Type B pancreatic cell (in vitro differentiated cells): ENCODE data around the gene TCL1A. TPM values are rescaled to one million over a fixed set of nuclear protein-coding genes. Genes with fewer than 3 reads are reported as not detected.
A peak's percentile ranks its signal among the peaks of the same experiment; 100 is the strongest.

Source experiments
- DNase-seq: peaks from one replicate; pipeline ENCODE4 v3.0.0; 2021; ENCODE audit warnings: mixed read lengths; ENCODE audit not compliant: unreplicated experiment; ENCODE audit errors: extremely low spot score
- H3K27ac Mint-ChIP-seq: 2 replicates; pipeline ENCODE4 v1.8.0; 2021; ENCODE audit warnings: mild to moderate bottlenecking, mixed read lengths
- H3K27me3 Mint-ChIP-seq: 2 replicates; pipeline ENCODE4 v1.8.0; 2021; ENCODE audit warnings: mixed read lengths
- H3K36me3 Mint-ChIP-seq: 2 replicates; pipeline ENCODE4 v1.8.0; 2021; ENCODE audit warnings: mixed read lengths
- H3K4me1 Mint-ChIP-seq: one replicate; pipeline ENCODE4 v1.8.0; 2021; ENCODE audit warnings: mixed read lengths; ENCODE audit not compliant: unreplicated experiment
- H3K4me3 Mint-ChIP-seq: 2 replicates; pipeline ENCODE4 v1.8.0; 2021; ENCODE audit warnings: mild to moderate bottlenecking, mixed read lengths
- H3K9me3 Mint-ChIP-seq: 2 replicates; pipeline ENCODE4 v1.8.0; 2021; ENCODE audit warnings: mixed read lengths
- total RNA-seq: library from RNA; stranded (reverse); gene quantifications from 2 replicates; pipeline ENCODE4 v1.2.1, GENCODE V29; 2021; ENCODE audit warnings: low replicate concordance
- TF ChIP-seq, protein P1 (sequence below): fragments of 200-600 bp; sonication (generic); conservative IDR thresholded peaks from 2 replicates; pipeline ENCODE4 v1.5.0; 2021; ENCODE audit warnings: antibody characterized with exemption, mild to moderate bottlenecking

Gene TCL1A
- total RNA-seq, 1 donor from 2014 or later = not detected

DNA sequence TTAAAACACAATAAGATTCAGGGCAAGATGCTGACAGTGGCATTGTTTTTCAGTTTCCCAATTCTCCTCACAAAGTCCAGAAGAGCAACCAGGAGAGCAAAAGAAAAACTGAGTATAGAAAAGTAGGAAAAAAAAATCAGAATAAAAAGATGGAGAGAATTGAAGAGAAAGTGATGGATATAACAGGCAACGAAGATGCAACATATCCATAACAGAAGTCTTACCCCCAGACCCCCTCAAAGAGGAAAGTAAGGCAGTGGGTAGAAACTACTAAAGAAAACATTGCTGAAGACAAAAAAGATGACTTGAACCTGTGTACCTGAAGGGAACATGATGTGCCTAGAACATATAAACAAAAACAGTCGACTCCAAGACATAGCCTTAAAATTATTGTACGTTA lies 10.6 kb downstream of the TCL1A start:
- no peaks in the 10 kb centered on the region for H3K36me3 Mint-ChIP-seq
- no peak overlapping the region for H3K4me3 Mint-ChIP-seq
- peaks cover 12% of the 10 kb centered on the region for H3K4me1 Mint-ChIP-seq
- peaks cover 33% of the 10 kb centered on the region for H3K27me3 Mint-ChIP-seq
- TF ChIP-seq, protein P1, sequence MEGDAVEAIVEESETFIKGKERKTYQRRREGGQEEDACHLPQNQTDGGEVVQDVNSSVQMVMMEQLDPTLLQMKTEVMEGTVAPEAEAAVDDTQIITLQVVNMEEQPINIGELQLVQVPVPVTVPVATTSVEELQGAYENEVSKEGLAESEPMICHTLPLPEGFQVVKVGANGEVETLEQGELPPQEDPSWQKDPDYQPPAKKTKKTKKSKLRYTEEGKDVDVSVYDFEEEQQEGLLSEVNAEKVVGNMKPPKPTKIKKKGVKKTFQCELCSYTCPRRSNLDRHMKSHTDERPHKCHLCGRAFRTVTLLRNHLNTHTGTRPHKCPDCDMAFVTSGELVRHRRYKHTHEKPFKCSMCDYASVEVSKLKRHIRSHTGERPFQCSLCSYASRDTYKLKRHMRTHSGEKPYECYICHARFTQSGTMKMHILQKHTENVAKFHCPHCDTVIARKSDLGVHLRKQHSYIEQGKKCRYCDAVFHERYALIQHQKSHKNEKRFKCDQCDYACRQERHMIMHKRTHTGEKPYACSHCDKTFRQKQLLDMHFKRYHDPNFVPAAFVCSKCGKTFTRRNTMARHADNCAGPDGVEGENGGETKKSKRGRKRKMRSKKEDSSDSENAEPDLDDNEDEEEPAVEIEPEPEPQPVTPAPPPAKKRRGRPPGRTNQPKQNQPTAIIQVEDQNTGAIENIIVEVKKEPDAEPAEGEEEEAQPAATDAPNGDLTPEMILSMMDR = no peak
- H3K9me3 Mint-ChIP-seq = no peaks in the 10 kb centered on the region
- no peak overlapping the region for H3K27ac Mint-ChIP-seq
- no peak for DNase-seq

DNA sequence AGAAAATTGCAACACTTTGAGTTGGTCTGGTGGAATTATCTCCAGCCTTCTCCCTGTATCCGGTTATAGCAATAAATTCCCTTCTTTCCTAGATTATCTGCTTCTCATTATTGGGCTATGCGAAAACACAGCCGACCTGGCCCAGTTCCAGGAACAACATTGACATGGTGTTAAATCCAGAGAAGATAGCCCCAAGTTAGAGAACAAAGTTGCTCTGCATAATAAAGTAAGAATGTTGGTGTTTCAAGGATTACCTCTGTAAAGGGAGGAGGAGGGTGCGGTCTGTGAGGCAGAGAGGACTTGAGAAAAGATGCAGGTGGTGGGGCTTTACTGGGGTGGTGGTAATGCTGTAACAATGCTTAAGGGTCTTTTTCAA lies 12.1 kb downstream of the TCL1A start:
- Mint-ChIP-seq H3K27ac (no peak overlapping the region), H3K27me3 (peaks cover 43% of the 10 kb centered on the region), H3K4me1 (peaks cover 12% of the 10 kb centered on the region), H3K9me3 (no peaks in the 10 kb centered on the region), H3K4me3 (no peak overlapping the region), H3K36me3 (no peaks in the 10 kb centered on the region)
- DNase-seq = no peak
- TF ChIP-seq, protein P1 = no peak

DNA sequence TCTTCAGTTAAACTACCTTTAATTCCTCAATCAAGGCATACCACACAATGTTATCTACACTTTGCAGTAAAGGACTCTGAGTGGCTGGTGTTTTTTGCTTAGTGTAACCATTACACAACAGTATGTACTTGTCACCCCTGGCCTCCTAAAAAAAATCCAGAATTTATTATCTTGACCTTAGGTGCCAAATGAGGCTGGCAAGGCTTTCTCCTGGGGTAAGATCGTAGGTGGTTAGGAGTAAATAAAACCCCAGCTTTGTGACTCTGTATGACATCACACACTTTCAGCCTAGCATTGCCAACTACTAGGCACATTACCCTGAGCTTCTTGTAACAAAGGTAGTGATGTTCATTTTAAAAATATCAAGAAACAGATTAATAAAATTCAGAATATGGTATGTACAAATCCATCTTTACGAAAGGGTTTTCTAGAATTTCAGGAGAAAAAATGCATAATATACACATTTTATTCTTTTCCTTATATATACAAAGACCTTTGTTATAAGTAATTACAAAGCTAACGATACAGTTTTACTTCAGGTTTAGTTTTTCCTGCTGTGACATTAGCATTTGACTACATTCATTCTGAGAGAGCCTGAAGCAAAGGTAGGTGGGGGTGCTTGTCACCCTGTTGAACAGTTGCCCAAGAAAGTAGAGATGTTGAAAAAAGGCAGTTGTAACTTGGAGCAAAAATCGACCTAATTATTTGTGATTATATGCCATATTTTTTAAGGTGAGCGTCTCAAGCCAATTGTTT lies 13.5 kb downstream of the TCL1A start:
- no peak for DNase-seq
- H3K4me1 Mint-ChIP-seq = peaks cover 12% of the 10 kb centered on the region
- no peaks in the 10 kb centered on the region for H3K36me3 Mint-ChIP-seq
- peaks cover 43% of the 10 kb centered on the region for H3K27me3 Mint-ChIP-seq
- TF ChIP-seq, protein P1 = no peak
- H3K4me3 Mint-ChIP-seq = no peak overlapping the region
- no peak overlapping the region for H3K27ac Mint-ChIP-seq
- H3K9me3 Mint-ChIP-seq = no peaks in the 10 kb centered on the region

DNA sequence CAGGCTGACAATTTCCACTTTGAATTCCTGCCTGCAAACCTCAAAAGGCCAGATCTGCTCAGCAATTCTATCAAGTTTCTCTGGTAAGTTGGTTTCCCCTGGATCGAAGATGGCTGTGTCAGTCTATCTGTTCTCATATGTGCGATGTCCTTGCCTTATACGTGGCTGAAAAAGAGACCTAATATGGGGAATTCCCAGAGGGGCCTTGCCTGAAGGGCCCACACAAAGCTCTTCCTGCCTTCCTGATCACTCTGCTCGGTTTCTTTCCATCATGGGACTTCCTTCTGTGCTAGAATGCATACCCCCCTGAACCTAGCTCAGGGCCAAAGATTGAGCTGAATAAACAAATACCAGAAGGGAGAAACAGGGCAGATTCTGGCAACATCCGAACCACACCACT lies 14.5 kb downstream of the TCL1A start:
- Mint-ChIP-seq H3K27ac (no peak overlapping the region), H3K4me3 (no peak overlapping the region), H3K36me3 (no peaks in the 10 kb centered on the region), H3K27me3 (peaks cover 38% of the 10 kb centered on the region), H3K9me3 (no peaks in the 10 kb centered on the region), H3K4me1 (peaks cover 12% of the 10 kb centered on the region)
- TF ChIP-seq, protein P1 = no peak
- DNase-seq = no peak

DNA sequence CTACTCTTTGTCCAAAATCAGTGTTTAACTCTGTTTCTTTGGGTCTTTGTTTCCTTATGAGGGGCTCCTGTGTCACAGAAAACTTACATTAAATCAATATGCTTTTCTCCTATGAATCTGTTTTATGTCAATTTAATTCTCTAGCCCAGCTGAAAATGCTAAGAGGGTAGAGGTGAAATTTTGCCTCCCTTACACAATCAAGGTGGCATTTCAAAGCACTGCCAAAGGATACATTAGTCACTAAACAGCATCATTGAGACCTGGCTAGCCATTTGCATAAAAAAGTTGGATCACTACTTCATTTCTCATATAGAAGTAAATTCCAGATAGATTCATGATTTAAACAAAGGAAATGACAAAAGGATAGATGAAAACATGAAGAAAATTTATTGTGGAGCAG lies 15.6 kb downstream of the TCL1A start:
- H3K27me3 Mint-ChIP-seq = peaks cover 31% of the 10 kb centered on the region
- no peak for DNase-seq
- TF ChIP-seq, protein P1 = no peak
- H3K4me1 Mint-ChIP-seq = peaks cover 12% of the 10 kb centered on the region
- no peaks in the 10 kb centered on the region for H3K36me3 Mint-ChIP-seq
- H3K9me3 Mint-ChIP-seq = no peaks in the 10 kb centered on the region
- no peak overlapping the region for H3K27ac Mint-ChIP-seq
- no peak overlapping the region for H3K4me3 Mint-ChIP-seq

DNA sequence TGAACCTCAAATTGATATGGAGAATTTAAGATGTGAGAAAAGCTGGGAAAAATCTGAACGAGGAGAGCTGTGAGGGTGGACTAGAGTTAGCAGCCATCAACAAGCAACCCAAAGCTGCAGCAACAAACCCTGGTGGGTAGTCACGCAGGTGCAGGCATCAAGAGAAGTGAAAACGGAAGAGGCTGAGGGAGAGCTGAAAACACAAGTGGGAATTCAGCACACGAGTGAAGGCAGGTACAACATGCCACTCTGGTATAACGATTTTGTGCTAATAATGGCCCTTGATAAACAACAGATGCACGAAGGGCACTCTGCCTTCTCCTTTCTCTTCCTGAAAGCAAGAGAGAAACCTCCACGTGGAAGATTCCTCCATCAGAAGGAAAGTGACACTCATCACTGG lies 16.2 kb downstream of the TCL1A start:
- H3K4me1 Mint-ChIP-seq = peaks cover 12% of the 10 kb centered on the region
- no peaks in the 10 kb centered on the region for H3K9me3 Mint-ChIP-seq
- H3K27ac Mint-ChIP-seq = no peak overlapping the region
- TF ChIP-seq, protein P1 = peak; percentile 30
- peaks cover 31% of the 10 kb centered on the region for H3K27me3 Mint-ChIP-seq
- no peak overlapping the region for H3K4me3 Mint-ChIP-seq
- no peaks in the 10 kb centered on the region for H3K36me3 Mint-ChIP-seq
- no peak for DNase-seq
